GM19023 (cell line): ENCODE data around the gene TERT.
"Not testable (repeated sequence)": the region's sequence is repeated elsewhere in the genome, so short reads cannot be mapped to it uniquely, and the experiment has no call there.

Experiments
- ATAC-seq: cut with Tn5 transposase; IDR thresholded peaks from one replicate; pipeline ENCODE4 v1.9.1; 2021; ENCODE audit warnings: mild to moderate bottlenecking, moderate library complexity; ENCODE audit not compliant: unreplicated experiment

TERT gene

GRCh38 chr5:1298067-1298551 is 3.2 kb upstream of the TERT start:
- no peak for ATAC-seq

- no peak for ATAC-seq
Measured at GRCh38 chr5:1297243-1297642, 2.4 kb upstream of the TERT start.

- no peak for ATAC-seq
Measured at GRCh38 chr5:1295650-1296037, 776 bp upstream of the TERT start.

GRCh38 chr5:1294206-1294834 is 548 bp downstream of the TERT start:
- ATAC-seq = no peak

GRCh38 chr5:1293416-1294205 is 1.3 kb downstream of the TERT start:
- no peak for ATAC-seq

- ATAC-seq = no peak
Measured at GRCh38 chr5:1292846-1293415, 1.9 kb downstream of the TERT start.

GRCh38 chr5:1292139-1292538 is 2.7 kb downstream of the TERT start:
- no peak for ATAC-seq

- no peak for ATAC-seq
Measured at GRCh38 chr5:1291611-1292080, 3.2 kb downstream of the TERT start.

GRCh38 chr5:1290956-1291355 is 3.9 kb downstream of the TERT start:
- ATAC-seq = not testable (repeated sequence)

GRCh38 chr5:1289559-1289958 is 5.3 kb downstream of the TERT start:
- ATAC-seq = not testable (repeated sequence)

- ATAC-seq = no peak
Measured at GRCh38 chr5:1288439-1289335, 6.2 kb downstream of the TERT start.

GRCh38 chr5:1285883-1286291 is 9.0 kb downstream of the TERT start:
- no peak for ATAC-seq

- ATAC-seq = no peak
Measured at GRCh38 chr5:1285141-1285540, 9.7 kb downstream of the TERT start.

- not testable (repeated sequence) for ATAC-seq
Measured at GRCh38 chr5:1284336-1284970, 10.4 kb downstream of the TERT start.

- ATAC-seq = not testable (repeated sequence)
Measured at GRCh38 chr5:1283729-1284041, 11.2 kb downstream of the TERT start.

- not testable (repeated sequence) for ATAC-seq
Measured at GRCh38 chr5:1282993-1283728, 11.7 kb downstream of the TERT start.

- ATAC-seq = no peak
Measured at GRCh38 chr5:1282131-1282992, 12.5 kb downstream of the TERT start.

- no peak for ATAC-seq
Measured at GRCh38 chr5:1281038-1281882, 13.6 kb downstream of the TERT start.
